HepG2 (cell line): ENCODE results near the gene IL1RAPL1.

ENCODE experiments used
- FOXK2 ChIP-seq: fragments of 450-650 bp; IDR thresholded peaks from 2 replicates; pipeline ENCODE4 v1.6.1; 2016
- HINFP ChIP-seq: sonication (generic); formaldehyde crosslinking; IDR thresholded peaks from 2 replicates; pipeline ENCODE4 v1.4.0; 2020; ENCODE audit warnings: low read depth, mild to moderate bottlenecking, missing genetic modification reagents

- TF ChIP-seq HINFP (CRISPR knock-in tag) (no peak), FOXK2 (no peak)
Observed at GRCh38 chrX:28576117-28576516, 11.1 kb upstream of the IL1RAPL1 start.
